MM.1S (cell line): Measurements from ENCODE around the gene LRRC23.

ENCODE experiments used
- CTCF ChIP-seq: fragments of 300-600 bp; sonication (generic); IDR thresholded peaks from 2 replicates; pipeline ENCODE4 v1.5.1; 2016; ENCODE audit warnings: antibody characterized with exemption, low read length, mixed read lengths
- EZH2 ChIP-seq: fragments of 300-600 bp; sonication (generic); optimal IDR thresholded peaks from 2 replicates; pipeline ENCODE3; 2017; ENCODE audit warnings: low read depth, mild to moderate bottlenecking, antibody characterized with exemption, low read length, mixed read lengths

DNA sequence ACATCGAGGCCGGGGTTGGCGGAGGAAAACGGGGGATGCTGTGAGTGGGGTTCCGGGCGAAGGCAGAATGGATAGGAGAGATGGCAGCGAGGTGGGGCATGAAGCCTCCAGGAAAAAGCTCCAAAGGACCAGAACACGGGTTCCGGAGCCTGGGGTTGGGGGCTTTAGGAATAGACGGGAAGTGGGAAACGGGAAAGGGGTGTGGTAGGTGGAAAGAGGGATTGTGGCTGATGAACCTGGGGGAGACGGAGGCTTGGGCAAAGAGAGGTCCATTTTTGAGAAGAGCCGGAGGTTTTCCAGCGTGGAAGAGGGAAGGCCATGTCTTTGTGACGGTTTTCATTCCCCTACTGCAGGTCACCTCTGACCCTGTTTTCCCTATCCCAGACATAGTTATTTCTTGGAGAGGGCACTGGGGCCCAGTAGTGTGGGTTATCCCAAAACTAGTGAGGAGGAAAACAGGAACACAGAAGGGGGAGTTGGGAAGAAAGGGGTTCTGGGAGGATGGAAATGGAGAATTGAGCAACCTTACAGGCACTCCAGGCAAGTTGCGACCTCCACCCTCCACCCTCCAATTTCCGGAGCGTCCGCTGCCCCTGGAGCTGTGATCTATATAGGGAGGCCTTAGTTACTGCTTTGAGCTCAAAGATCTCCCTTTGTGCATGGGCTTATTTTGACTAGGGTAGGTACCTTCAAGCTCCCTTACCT is 24.2 kb downstream of the LRRC23 start:
- no peak for TF ChIP-seq CTCF
- no peak for TF ChIP-seq EZH2
